Naive thymus-derived CD8-positive, alpha-beta T cell (primary cell): Measurements from ENCODE around the gene WDR7. TPM values are rescaled to one million over a fixed set of nuclear protein-coding genes. Genes with fewer than 3 reads are reported as not detected.
A peak's percentile ranks its signal among the peaks of the same experiment; 100 is the strongest.

Experiments used
- ATAC-seq, 2 donors: fragments of 150-1000 bp; cut with Tn5 transposase in 1 of 2; sonication (Bioruptor Pico), chemical (Tn5 transposase) in 1 of 2; 1 replicate in 1 of 2; 2 replicates in 1 of 2; pipeline ENCODE4 v1.10.0; 2021; ENCODE audit warnings: mild to moderate bottlenecking in 2 of 2, moderate library complexity in 2 of 2
- POLR2A ChIA-PET: fragments of 350-600 bp; sonication (Branson Sonifier 250); formaldehyde crosslinking; loops from one replicate; lab custom pipeline; 2021; ENCODE audit warnings: antibody characterized with exemption; lab: Charles Lee
- DNase-seq, 10 donors: peaks; one replicate each; pipeline versions ENCODE4 v3.0.0 to v3.0.0-alpha.2; 2020 to 2022
- H3K27ac Mint-ChIP-seq, 10 donors: one replicate each; pipeline ENCODE4 v1.8.0; 2020 to 2022; ENCODE audit warnings: mild to moderate bottlenecking in 10 of 10, mixed read lengths in 10 of 10, moderate library complexity in 4 of 10, inconsistent platforms in 1 of 10
- H3K27me3 Mint-ChIP-seq, 5 donors: one replicate each; pipeline ENCODE4 v1.8.0; 2021 to 2022; ENCODE audit warnings: mixed read lengths in 5 of 5
- H3K36me3 Mint-ChIP-seq, 3 donors: one replicate each; pipeline ENCODE4 v1.8.0; 2020 to 2022; ENCODE audit warnings: mixed read lengths in 3 of 3, mild to moderate bottlenecking in 2 of 3, inconsistent platforms in 1 of 3
- H3K4me1 Mint-ChIP-seq, 4 donors: one replicate each; pipeline ENCODE4 v1.8.0; 2021 to 2022; ENCODE audit warnings: mixed read lengths in 4 of 4
- H3K4me3 Mint-ChIP-seq, 10 donors: one replicate each; pipeline ENCODE4 v1.8.0; 2020 to 2022; ENCODE audit warnings: mild to moderate bottlenecking in 10 of 10, mixed read lengths in 10 of 10, moderate library complexity in 6 of 10, inconsistent platforms in 1 of 10
- H3K9me3 Mint-ChIP-seq, 9 donors: one replicate each; pipeline ENCODE4 v1.8.0; 2020 to 2022; ENCODE audit warnings: mixed read lengths in 9 of 9, mild to moderate bottlenecking in 3 of 9, inconsistent platforms in 1 of 9, moderate library complexity in 1 of 9
- polyA plus RNA-seq, 3 donors: library from polyadenylated mRNA; unstranded; fragments of 300-500 nt; fragmentation: Illumina TruSeq; gene quantifications; one replicate each; pipeline ENCODE4 v1.2.3, GENCODE V29; 2021
- total RNA-seq, 8 experiments: library from RNA in 2 of 8; stranded (reverse) in 2 of 8; gene quantifications; one replicate each; pipeline ENCODE4 v1.2.3 and lab custom pipeline; 2021 to 2026

WDR7 gene
- total and polyA plus RNA-seq, 5 experiments from 2014 or later, result 17.8 to 42.7 (median 27.1) TPM

DNA sequence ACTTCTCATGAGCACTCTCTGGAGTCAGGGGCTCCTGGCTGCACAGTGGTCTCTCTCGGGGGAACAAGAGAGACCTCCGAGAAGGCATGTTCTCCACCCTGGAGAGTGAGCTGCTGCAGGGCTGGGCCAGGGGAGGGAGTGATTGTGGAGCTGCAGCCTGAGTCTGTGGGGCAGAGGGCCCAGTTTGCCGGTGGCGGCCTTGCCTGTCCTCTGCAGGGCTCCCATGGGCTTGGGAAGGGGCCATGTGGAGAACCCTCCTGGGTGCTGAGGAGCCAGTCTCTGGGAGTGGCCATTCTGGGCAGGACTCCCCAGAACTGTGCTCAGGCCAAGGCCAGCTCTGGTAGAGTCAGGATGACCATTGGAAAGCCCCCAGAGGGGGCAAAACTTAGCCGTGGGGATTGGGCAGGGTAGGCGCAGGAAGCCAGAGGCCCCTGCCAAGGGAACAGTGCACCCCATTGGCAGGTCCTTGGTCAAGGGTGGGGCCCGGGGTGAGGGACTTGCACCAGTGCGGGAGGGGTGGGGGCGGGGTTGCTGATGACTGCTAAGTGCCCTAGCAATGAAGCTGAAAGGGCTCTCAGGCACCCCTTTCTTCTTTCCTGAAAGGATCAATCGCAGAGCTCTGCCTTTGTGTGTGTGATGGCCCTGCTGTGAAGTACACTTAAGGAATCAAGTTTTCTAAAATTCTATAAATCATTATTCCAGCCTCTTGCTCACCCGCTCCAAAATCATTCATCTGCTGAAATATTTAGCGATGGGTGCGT is 426.0 kb downstream of the WDR7 start:
- peak overlapping the region; percentile 24 to 75 (median 67) for H3K4me3 Mint-ChIP-seq
- peaks cover 0 to 4% (median 0%) of the 10 kb centered on the region in 3 donors for H3K36me3 Mint-ChIP-seq
- peaks cover 0 to 11% (median 4%) of the 10 kb centered on the region in 5 donors for H3K27me3 Mint-ChIP-seq
- peaks cover 0 to 3% (median 0%) of the 10 kb centered on the region in 9 donors for H3K9me3 Mint-ChIP-seq
- peak in 1 of 2 donors; percentile 21 for ATAC-seq
- H3K27ac Mint-ChIP-seq, result peak overlapping the region in 3 of 10 donors; percentile 18 to 75 (median 27)
- peaks cover 16 to 43% (median 32%) of the 10 kb centered on the region in 4 donors for H3K4me1 Mint-ChIP-seq
- POLR2A ChIA-PET, result no interaction called here
- DNase-seq, result no peak

- Mint-ChIP-seq H3K36me3 (peaks cover 0 to 4% (median 0%) of the 10 kb centered on the region in 3 donors), H3K9me3 (peaks cover 0 to 3% (median 0%) of the 10 kb centered on the region in 9 donors), H3K4me1 (peaks cover 16 to 43% (median 32%) of the 10 kb centered on the region in 4 donors), H3K27me3 (peaks cover 0 to 10% (median 4%) of the 10 kb centered on the region in 5 donors), H3K4me3 (peak overlapping the region; percentile 24 to 75 (median 67)), H3K27ac (peak overlapping the region in 6 of 10 donors; percentile 4 to 75 (median 40))
- DNase-seq (peak; percentile 5 to 74 (median 42)), ATAC-seq (peak; percentile 83 to 93)
- POLR2A ChIA-PET, result no interaction called here
These were observed 426.8 kb downstream of the WDR7 start for GRCh38 chr18:57077786-57078552.

- H3K4me1 Mint-ChIP-seq, result peaks cover 19 to 48% (median 36%) of the 10 kb centered on the region in 4 donors
- DNase-seq, result no peak
- H3K36me3 Mint-ChIP-seq, result peaks cover 0 to 4% (median 0%) of the 10 kb centered on the region in 3 donors
- H3K9me3 Mint-ChIP-seq, result peaks cover 0 to 4% (median 0%) of the 10 kb centered on the region in 9 donors
- ATAC-seq, result no peak
- H3K27me3 Mint-ChIP-seq, result peaks cover 0 to 10% (median 4%) of the 10 kb centered on the region in 5 donors
- POLR2A ChIA-PET, result no interaction called here
- no peak overlapping the region for H3K27ac Mint-ChIP-seq
- H3K4me3 Mint-ChIP-seq, result peak overlapping the region in 1 of 10 donors; percentile 68
These were observed 427.5 kb downstream of the WDR7 start for GRCh38 chr18:57078614-57079013.

DNA sequence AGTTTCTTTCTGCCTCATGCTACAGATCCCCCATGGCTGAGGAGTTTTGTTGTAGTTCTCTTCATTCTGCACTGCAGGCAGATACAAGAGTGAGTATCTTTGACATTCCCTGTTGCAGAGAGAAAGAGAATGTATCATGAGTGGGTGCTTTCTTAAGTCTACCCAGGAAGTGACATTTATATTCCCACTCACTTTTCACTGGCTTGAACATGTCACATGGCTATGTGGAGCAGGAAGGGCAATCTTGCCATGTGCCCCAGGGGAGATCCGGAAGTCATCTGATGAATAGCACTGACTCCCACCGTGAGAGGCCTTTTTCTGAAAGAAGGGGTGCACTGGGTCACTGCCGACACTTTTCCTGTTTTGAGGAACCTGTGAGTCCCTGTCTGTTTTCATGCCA is 429.3 kb downstream of the WDR7 start:
- DNase-seq (no peak), ATAC-seq (no peak)
- peaks cover 0 to 4% (median 0%) of the 10 kb centered on the region in 3 donors for H3K36me3 Mint-ChIP-seq
- no peak overlapping the region for H3K4me3 Mint-ChIP-seq
- peaks cover 35 to 66% (median 54%) of the 10 kb centered on the region in 4 donors for H3K4me1 Mint-ChIP-seq
- no peak overlapping the region for H3K27ac Mint-ChIP-seq
- POLR2A ChIA-PET, result no interaction called here
- H3K27me3 Mint-ChIP-seq, result peaks cover 0 to 14% (median 2%) of the 10 kb centered on the region in 5 donors
- peaks cover 0 to 7% (median 0%) of the 10 kb centered on the region in 9 donors for H3K9me3 Mint-ChIP-seq

GRCh38 chr18:57081899-57082298 is 430.7 kb downstream of the WDR7 start:
- Mint-ChIP-seq H3K27me3 (peaks cover 0 to 19% (median 4%) of the 10 kb centered on the region in 5 donors), H3K36me3 (peaks cover 0 to 4% (median 0%) of the 10 kb centered on the region in 3 donors), H3K9me3 (peaks cover 0 to 7% (median 0%) of the 10 kb centered on the region in 9 donors), H3K4me3 (no peak overlapping the region), H3K4me1 (peaks cover 35 to 62% (median 48%) of the 10 kb centered on the region in 4 donors), H3K27ac (no peak overlapping the region)
- DNase-seq, result no peak
- ATAC-seq, result no peak
- POLR2A ChIA-PET, result no interaction called here

DNA sequence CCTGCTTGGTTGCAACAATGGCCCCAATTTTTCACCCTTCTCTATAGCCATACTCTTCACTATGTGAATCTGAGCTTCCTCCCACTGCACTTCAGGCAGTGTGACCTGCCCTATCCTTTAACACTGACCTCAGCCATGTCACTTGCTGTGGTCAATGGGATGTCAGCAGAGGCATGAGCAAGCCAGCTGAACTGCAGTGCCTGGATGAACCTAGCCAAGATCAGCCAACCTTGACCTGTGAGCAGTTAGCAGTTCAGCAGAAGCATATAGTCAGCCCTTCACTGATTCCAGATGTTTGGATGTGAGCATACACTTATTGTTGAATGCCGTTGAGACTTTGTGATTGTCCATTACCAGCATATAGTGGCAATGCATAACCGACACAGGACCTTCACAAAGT is 432.3 kb downstream of the WDR7 start:
- Mint-ChIP-seq H3K4me3 (peak overlapping the region in 2 of 10 donors; percentile 74 to 84), H3K9me3 (peaks cover 0 to 7% (median 0%) of the 10 kb centered on the region in 9 donors), H3K4me1 (peaks cover 25 to 46% (median 35%) of the 10 kb centered on the region in 4 donors), H3K27me3 (peaks cover 0 to 29% (median 4%) of the 10 kb centered on the region in 5 donors), H3K36me3 (peaks cover 0 to 4% (median 0%) of the 10 kb centered on the region in 3 donors), H3K27ac (peak overlapping the region in 1 of 10 donors; percentile 2)
- DNase-seq (no peak), ATAC-seq (no peak)
- POLR2A ChIA-PET, result no interaction called here

DNA sequence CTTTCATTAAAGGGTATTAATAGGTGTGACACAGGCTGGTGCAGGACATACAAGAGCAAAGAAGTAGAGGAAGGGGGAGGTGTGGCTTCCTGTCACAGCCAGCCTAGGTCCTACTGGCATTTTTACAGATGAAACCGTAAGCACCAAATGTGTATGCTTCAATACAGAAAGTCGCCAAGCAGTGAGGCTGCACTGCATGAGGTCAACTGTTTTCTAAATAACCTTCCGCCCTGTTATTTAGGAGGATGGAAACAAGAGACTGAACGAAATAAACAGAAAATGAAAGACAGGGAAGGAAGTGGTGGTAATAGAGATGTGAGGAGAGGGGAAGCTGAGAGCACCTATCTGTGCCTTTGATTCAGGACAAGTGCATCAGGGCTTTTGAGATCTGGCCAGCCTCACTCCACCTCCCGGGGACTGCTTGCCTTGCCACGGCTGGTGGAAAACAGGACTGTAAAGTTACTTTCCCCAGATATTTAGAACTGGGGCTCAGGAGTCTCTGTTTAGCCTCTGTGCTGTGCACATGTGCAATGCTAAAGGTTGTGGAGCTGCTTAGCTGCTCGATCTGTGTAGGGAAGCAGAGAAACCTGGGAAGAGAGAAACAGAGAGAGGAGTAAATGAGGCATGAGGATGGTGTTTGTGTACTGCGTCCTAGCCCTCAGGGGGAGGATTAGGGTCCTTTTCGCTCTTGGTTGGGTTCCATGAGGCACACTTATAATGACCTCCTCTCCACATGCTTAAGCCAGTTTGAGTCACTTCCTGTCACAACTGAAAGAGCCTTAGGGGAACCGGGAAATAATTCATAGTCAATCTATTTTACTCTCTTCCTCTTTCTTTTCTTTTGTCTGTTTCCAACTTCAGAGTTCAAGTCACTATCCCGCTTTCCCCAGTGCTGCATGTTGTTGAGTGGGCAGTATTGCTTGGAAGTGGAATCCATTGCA is 433.4 kb downstream of the WDR7 start:
- peaks cover 0 to 4% (median 0%) of the 10 kb centered on the region in 3 donors for H3K36me3 Mint-ChIP-seq
- ATAC-seq (peak in 1 of 2 donors; percentile 59), DNase-seq (no peak)
- peaks cover 0 to 7% (median 0%) of the 10 kb centered on the region in 9 donors for H3K9me3 Mint-ChIP-seq
- H3K27ac Mint-ChIP-seq, result peak overlapping the region in 7 of 10 donors; percentile 2 to 74 (median 38)
- peak overlapping the region; percentile 63 to 84 (median 78) for H3K4me3 Mint-ChIP-seq
- peaks cover 25 to 35% (median 29%) of the 10 kb centered on the region in 4 donors for H3K4me1 Mint-ChIP-seq
- peaks cover 0 to 30% (median 5%) of the 10 kb centered on the region in 5 donors for H3K27me3 Mint-ChIP-seq
- POLR2A ChIA-PET, result no interaction called here

DNA sequence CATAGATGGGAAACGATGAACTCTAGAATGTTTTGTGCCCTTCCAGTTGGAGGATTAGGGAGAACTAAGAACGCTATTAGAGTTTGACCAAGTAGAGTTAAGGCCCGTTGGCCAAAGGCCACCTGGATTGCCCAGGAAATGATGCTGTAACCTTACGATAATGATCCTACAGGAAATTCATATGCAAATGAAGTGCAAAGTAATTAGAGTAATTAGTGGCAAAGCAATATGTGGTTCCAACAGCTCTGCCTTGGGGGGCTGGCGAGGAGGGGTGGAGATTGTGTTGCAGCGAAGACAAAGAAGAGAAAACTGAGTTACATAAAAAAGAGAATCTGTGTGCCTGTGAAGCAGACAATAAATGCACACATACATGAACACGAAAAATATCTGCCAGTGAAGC is 434.2 kb downstream of the WDR7 start:
- no peak for DNase-seq
- no peak for ATAC-seq
- H3K36me3 Mint-ChIP-seq, result peaks cover 0 to 2% (median 0%) of the 10 kb centered on the region in 3 donors
- H3K4me3 Mint-ChIP-seq, result peak overlapping the region in 3 of 10 donors; percentile 74 to 83 (median 82)
- H3K9me3 Mint-ChIP-seq, result peaks cover 0 to 7% (median 0%) of the 10 kb centered on the region in 9 donors
- POLR2A ChIA-PET, result no interaction called here
- H3K27ac Mint-ChIP-seq, result peak overlapping the region in 1 of 10 donors; percentile 49
- H3K4me1 Mint-ChIP-seq, result peaks cover 24 to 29% (median 25%) of the 10 kb centered on the region in 4 donors
- peaks cover 0 to 30% (median 9%) of the 10 kb centered on the region in 5 donors for H3K27me3 Mint-ChIP-seq

- peak overlapping the region in 1 of 10 donors; percentile 49 for H3K27ac Mint-ChIP-seq
- H3K9me3 Mint-ChIP-seq, result peaks cover 0 to 7% (median 0%) of the 10 kb centered on the region in 9 donors
- H3K4me1 Mint-ChIP-seq, result peaks cover 22 to 25% (median 24%) of the 10 kb centered on the region in 4 donors
- peaks cover 0 to 28% (median 9%) of the 10 kb centered on the region in 5 donors for H3K27me3 Mint-ChIP-seq
- DNase-seq (no peak), ATAC-seq (no peak)
- POLR2A ChIA-PET, result no interaction called here
- H3K4me3 Mint-ChIP-seq, result no peak overlapping the region
- H3K36me3 Mint-ChIP-seq, result no peaks in the 10 kb centered on the region
These were observed 435.0 kb downstream of the WDR7 start for GRCh38 chr18:57086163-57086562.
